ENCODE results near the gene CCL8. TPM values are rescaled to one million over a fixed set of nuclear protein-coding genes. Genes with fewer than 3 reads are reported as not detected.

Gene CCL8
- total RNA-seq, 1 donor from 2014 or later, result not detected

- no peak within 1 kb of the TSS for H3K4me3 Mint-ChIP-seq (ENCODE audit: unreplicated experiment)
- no peak within 1 kb of the TSS for H3K27ac Mint-ChIP-seq (ENCODE audit: unreplicated experiment)
- no peak for TF ChIP-seq CTCF (IDR thresholded peaks at IDR 0.05)
- no peaks in the 10 kb centered on the region for H3K9me3 Mint-ChIP-seq (ENCODE audit: unreplicated experiment)
- H3K36me3 Mint-ChIP-seq (ENCODE audit: unreplicated experiment), result no peaks in the 10 kb centered on the region
- peaks cover 25% of the 10 kb centered on the region for H3K27me3 Mint-ChIP-seq (ENCODE audit: unreplicated experiment)
- no peaks in the 10 kb centered on the region for H3K4me1 Mint-ChIP-seq (ENCODE audit: unreplicated experiment)
- no peak for DNase-seq (ENCODE audit: extremely low spot score, unreplicated experiment)
Measured at GRCh38 chr17:34363183-34363661, 44.0 kb downstream of the CCL8 start, which contains the start of gene CCL1. Gene CCL1 (minus strand): TSS chr17:34363233. CDS start chr17:34363161, 72 bp downstream.

- no peak for TF ChIP-seq CTCF (IDR thresholded peaks at IDR 0.05)
- H3K4me1 Mint-ChIP-seq (ENCODE audit: unreplicated experiment), result no peaks in the 10 kb centered on the region
- H3K4me3 Mint-ChIP-seq (ENCODE audit: unreplicated experiment), result no peak overlapping the region
- H3K27me3 Mint-ChIP-seq (ENCODE audit: unreplicated experiment), result peaks cover 25% of the 10 kb centered on the region
- no peak for DNase-seq (ENCODE audit: extremely low spot score, unreplicated experiment)
- no peaks in the 10 kb centered on the region for H3K36me3 Mint-ChIP-seq (ENCODE audit: unreplicated experiment)
- H3K9me3 Mint-ChIP-seq (ENCODE audit: unreplicated experiment), result no peaks in the 10 kb centered on the region
- H3K27ac Mint-ChIP-seq (ENCODE audit: unreplicated experiment), result no peak overlapping the region
Measured at GRCh38 chr17:34364751-34365150, 45.5 kb downstream of the CCL8 start.

- Mint-ChIP-seq H3K4me1 (ENCODE audit: unreplicated experiment) (no peaks in the 10 kb centered on the region), H3K27me3 (ENCODE audit: unreplicated experiment) (peaks cover 25% of the 10 kb centered on the region), H3K9me3 (ENCODE audit: unreplicated experiment) (no peaks in the 10 kb centered on the region), H3K36me3 (ENCODE audit: unreplicated experiment) (no peaks in the 10 kb centered on the region), H3K27ac (ENCODE audit: unreplicated experiment) (no peak overlapping the region), H3K4me3 (ENCODE audit: unreplicated experiment) (no peak overlapping the region)
- no peak for DNase-seq (ENCODE audit: extremely low spot score, unreplicated experiment)
- no peak for TF ChIP-seq CTCF (IDR thresholded peaks at IDR 0.05)
Measured at GRCh38 chr17:34365340-34365739, 46.1 kb downstream of the CCL8 start.

GRCh38 chr17:34366010-34366409 is 46.8 kb downstream of the CCL8 start:
- no peak for DNase-seq (ENCODE audit: extremely low spot score, unreplicated experiment)
- Mint-ChIP-seq H3K27me3 (ENCODE audit: unreplicated experiment) (peaks cover 25% of the 10 kb centered on the region), H3K27ac (ENCODE audit: unreplicated experiment) (no peak overlapping the region), H3K4me1 (ENCODE audit: unreplicated experiment) (no peaks in the 10 kb centered on the region), H3K36me3 (ENCODE audit: unreplicated experiment) (no peaks in the 10 kb centered on the region), H3K4me3 (ENCODE audit: unreplicated experiment) (no peak overlapping the region), H3K9me3 (ENCODE audit: unreplicated experiment) (no peaks in the 10 kb centered on the region)
- TF ChIP-seq CTCF (IDR thresholded peaks at IDR 0.05), result no peak

- Mint-ChIP-seq H3K4me1 (ENCODE audit: unreplicated experiment) (no peaks in the 10 kb centered on the region), H3K4me3 (ENCODE audit: unreplicated experiment) (no peak overlapping the region), H3K27ac (ENCODE audit: unreplicated experiment) (no peak overlapping the region), H3K9me3 (ENCODE audit: unreplicated experiment) (no peaks in the 10 kb centered on the region), H3K36me3 (ENCODE audit: unreplicated experiment) (no peaks in the 10 kb centered on the region), H3K27me3 (ENCODE audit: unreplicated experiment) (peaks cover 25% of the 10 kb centered on the region)
- no peak for TF ChIP-seq CTCF (IDR thresholded peaks at IDR 0.05)
- DNase-seq (ENCODE audit: extremely low spot score, unreplicated experiment), result no peak
Measured at GRCh38 chr17:34366529-34367107, 47.4 kb downstream of the CCL8 start.
